Gastrocnemius medialis (tissue), 4 donors: ENCODE results near the gene C16orf96. TPM values are rescaled to one million over a fixed set of nuclear protein-coding genes. Genes with fewer than 3 reads are reported as not detected.

Experiments
- ATAC-seq, 2 donors: fragments of 150-250 bp; one replicate each; pipeline ENCODE4 v1.9.1; 2016
- DNase-seq, 2 donors: peaks; one replicate each; pipeline ENCODE4 v3.0.0-alpha.2; 2019
- H3K27ac ChIP-seq, 4 donors: fragments of 200-600 bp; sonication (generic); 1 replicate in 1 of 4; 2 replicates in 3 of 4; pipeline ENCODE4 v1.5.1; 2016 to 2018; ENCODE audit warnings: mild to moderate bottlenecking in 2 of 4, moderate library complexity in 1 of 4
- H3K27me3 ChIP-seq, 3 donors: fragments of 200-600 bp; sonication (generic) in 2 of 3; 1 replicate in 1 of 3; 2 replicates in 2 of 3; pipeline versions ENCODE4 v1.5.1 to v1.6.0; 2016 to 2019; ENCODE audit warnings: mild to moderate bottlenecking in 1 of 3, moderate library complexity in 1 of 3
- H3K36me3 ChIP-seq, 2 donors: fragments of 200-600 bp; sonication (generic) in 1 of 2; one replicate each; pipeline ENCODE4 v1.5.1; 2017 to 2018
- H3K4me1 ChIP-seq, 2 donors: fragments of 200-600 bp; sonication (generic) in 1 of 2; one replicate each; pipeline ENCODE4 v1.5.1; 2016 to 2017; ENCODE audit warnings: mild to moderate bottlenecking in 2 of 2
- H3K4me3 ChIP-seq, 4 donors: fragments of 200-600 bp; sonication (generic) in 3 of 4; 1 replicate in 1 of 4; 2 replicates in 3 of 4; pipeline ENCODE4 v1.5.1; 2016 to 2019; ENCODE audit warnings: mild to moderate bottlenecking in 2 of 4
- H3K9me3 ChIP-seq, 3 donors: fragments of 200-600 bp; sonication (generic) in 2 of 3; 1 replicate in 1 of 3; 2 replicates in 2 of 3; pipeline ENCODE4 v1.5.1; 2016 to 2019
- CTCF ChIP-seq, 5 experiments: fragments of 450-650 bp in 3 of 5; fragments of 200-600 bp in 2 of 5; sonication (generic) in 2 of 5; IDR thresholded peaks in 4 of 5; conservative IDR thresholded peaks in 1 of 5; 1 replicate in 4 of 5; 2 replicates in 1 of 5; pipeline ENCODE4 v1.5.1; 2016 to 2019; ENCODE audit warnings: antibody characterized with exemption in 5 of 5, mild to moderate bottlenecking in 3 of 5, moderate library complexity in 3 of 5
- POLR2A ChIP-seq, 2 donors: fragments of 450-650 bp; IDR thresholded peaks; one replicate each; pipeline ENCODE4 v1.6.1; 2017; ENCODE audit warnings: antibody characterized with exemption in 2 of 2, mild to moderate bottlenecking in 2 of 2, moderate library complexity in 2 of 2
- in situ Hi-C, 4 donors: fragments of 200-750 bp; cut with MboI; loops; one replicate each; pipeline versions ENCODE4 v1.15.0 to v1.8.0; 2017; ENCODE audit warnings: low sequenced_read_pairs in 4 of 4
- intact Hi-C: fragments of 100-400 bp; cut with DNase I; formaldehyde crosslinking; loops from one replicate; pipeline ENCODE4 v1.15.1; 2023; ENCODE audit warnings: low total_unique reads
- total RNA-seq, 4 donors: library from RNA; depleted of rRNA; stranded (reverse); fragments of >200 nt; gene quantifications; one replicate each; pipeline versions ENCODE4 v1.1.0 to v1.2.3, GENCODE V29; 2016

Gene C16orf96
- total RNA-seq, 4 donors from 2014 or later, result 0.15 to 0.59 TPM; not detected in 2

GRCh38 chr16:4612474-4612931 is 56.4 kb downstream of the C16orf96 start:
- TF ChIP-seq POLR2A (IDR thresholded peaks at IDR 0.05) (no peak), CTCF (IDR thresholded peaks at IDR 0.05 in 4 of 5, conservative IDR thresholded peaks at IDR 0.05 in 1 of 5) (no peak)
- H3K4me3 ChIP-seq, result peak overlapping the region in 2 of 4 donors; percentile 73 to 87
- H3K36me3 ChIP-seq, result peaks cover 0 to 17% of the 10 kb centered on the region in 2 donors
- H3K4me1 ChIP-seq, result peaks cover 40 to 52% of the 10 kb centered on the region in 2 donors
- intact Hi-C loops (loop anchor here (10.0 kb wide), 1 partner anchor 462 kb away; the partner anchor contains the start of gene ALG1), in situ Hi-C loops (loop anchor here in 1 of 4 donors (25.0 kb wide), 1 partner anchor 100 kb away; no protein-coding TSS in a partner anchor)
- DNase-seq (no peak), ATAC-seq (no peak)
- no peak overlapping the region for H3K27ac ChIP-seq
- H3K9me3 ChIP-seq, result no peaks in the 10 kb centered on the region
- no peaks in the 10 kb centered on the region for H3K27me3 ChIP-seq

- no peaks in the 10 kb centered on the region for H3K27me3 ChIP-seq
- intact Hi-C loops, result loop anchor here (10.0 kb wide), 1 partner anchor 462 kb away; the partner anchor contains the start of gene ALG1
- ATAC-seq, result no peak
These were observed 57.0 kb downstream of the C16orf96 start for GRCh38 chr16:4612977-4613635.

DNA sequence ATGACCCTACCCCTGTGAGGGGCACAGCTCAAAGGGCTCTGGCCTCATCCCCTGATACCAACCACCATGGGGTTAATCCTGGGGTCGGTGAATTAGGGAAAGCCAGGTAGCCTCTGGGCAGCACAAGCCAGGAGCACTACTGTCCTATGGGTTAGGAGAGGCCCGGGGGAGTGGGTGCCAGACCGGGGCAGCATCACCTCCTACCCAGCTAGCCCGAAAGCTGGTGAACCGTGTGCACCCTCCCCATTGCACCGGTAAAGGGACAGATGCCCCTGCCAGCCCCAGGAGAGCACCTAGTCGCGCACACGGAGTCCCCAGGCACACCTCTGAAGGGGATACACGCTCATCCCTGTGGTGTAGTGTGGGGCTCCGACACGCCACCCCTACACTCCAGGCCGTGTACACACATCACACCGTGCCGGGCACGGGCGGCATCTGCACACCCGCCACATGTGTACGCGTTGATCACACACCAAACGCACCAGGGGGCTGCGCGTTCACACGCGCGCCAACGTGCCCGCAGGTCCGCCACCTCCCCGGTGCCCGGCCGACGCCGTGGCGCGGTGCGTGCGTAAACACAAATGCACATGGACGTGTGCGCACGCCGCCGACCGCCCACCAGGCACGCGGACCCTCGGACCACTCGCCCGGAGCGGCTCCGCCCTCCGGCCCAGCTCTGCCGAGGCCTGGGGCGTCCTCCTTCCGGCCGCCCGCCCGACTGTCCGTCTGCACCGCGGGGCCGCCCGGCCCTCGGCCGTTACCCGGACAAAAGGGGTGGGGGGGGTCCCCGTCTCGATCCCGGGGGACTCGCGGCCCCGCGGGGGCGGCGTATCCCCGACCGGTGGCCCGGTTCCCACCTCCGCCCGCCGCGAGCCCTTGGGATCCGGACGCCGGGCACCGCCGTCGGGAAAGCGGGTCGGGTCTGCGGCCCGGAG is 57.8 kb downstream of the C16orf96 start:
- Histone ChIP-seq H3K4me1 (peaks cover 45 to 64% of the 10 kb centered on the region in 2 donors), H3K27me3 (no peaks in the 10 kb centered on the region), H3K9me3 (no peaks in the 10 kb centered on the region), H3K36me3 (peaks cover 0 to 6% of the 10 kb centered on the region in 2 donors), H3K27ac (peak overlapping the region; percentile 87 to 99 (median 96)), H3K4me3 (peak overlapping the region; percentile 73 to 91 (median 88))
- intact Hi-C loops (loop anchor here (10.0 kb wide), 1 partner anchor 461 kb away; the partner anchor contains the start of gene ALG1), in situ Hi-C loops (loop anchor here in 1 of 4 donors (25.0 kb wide), 1 partner anchor 102 kb away; no protein-coding TSS in a partner anchor)
- DNase-seq, result no peak
- no peak for ATAC-seq
- TF ChIP-seq POLR2A (IDR thresholded peaks at IDR 0.05), result no peak
- no peak for TF ChIP-seq CTCF (IDR thresholded peaks at IDR 0.05 in 4 of 5, conservative IDR thresholded peaks at IDR 0.05 in 1 of 5)

More at GRCh38 chr16:4612977-4613635, 57.0 kb downstream of the C16orf96 start:
- H3K36me3 ChIP-seq, result peaks cover 0 to 12% of the 10 kb centered on the region in 2 donors
- peaks cover 45 to 58% of the 10 kb centered on the region in 2 donors for H3K4me1 ChIP-seq
- DNase-seq, result no peak
- peak overlapping the region; percentile 73 to 91 (median 88) for H3K4me3 ChIP-seq
- H3K27ac ChIP-seq, result peak overlapping the region; percentile 87 to 99 (median 96)
- H3K9me3 ChIP-seq, result no peaks in the 10 kb centered on the region
- TF ChIP-seq POLR2A (IDR thresholded peaks at IDR 0.05), result no peak
- TF ChIP-seq CTCF (IDR thresholded peaks at IDR 0.05 in 4 of 5, conservative IDR thresholded peaks at IDR 0.05 in 1 of 5), result no peak
- in situ Hi-C loops, result loop anchor here in 1 of 4 donors (25.0 kb wide), 1 partner anchor 101 kb away; no protein-coding TSS in a partner anchor

DNA sequence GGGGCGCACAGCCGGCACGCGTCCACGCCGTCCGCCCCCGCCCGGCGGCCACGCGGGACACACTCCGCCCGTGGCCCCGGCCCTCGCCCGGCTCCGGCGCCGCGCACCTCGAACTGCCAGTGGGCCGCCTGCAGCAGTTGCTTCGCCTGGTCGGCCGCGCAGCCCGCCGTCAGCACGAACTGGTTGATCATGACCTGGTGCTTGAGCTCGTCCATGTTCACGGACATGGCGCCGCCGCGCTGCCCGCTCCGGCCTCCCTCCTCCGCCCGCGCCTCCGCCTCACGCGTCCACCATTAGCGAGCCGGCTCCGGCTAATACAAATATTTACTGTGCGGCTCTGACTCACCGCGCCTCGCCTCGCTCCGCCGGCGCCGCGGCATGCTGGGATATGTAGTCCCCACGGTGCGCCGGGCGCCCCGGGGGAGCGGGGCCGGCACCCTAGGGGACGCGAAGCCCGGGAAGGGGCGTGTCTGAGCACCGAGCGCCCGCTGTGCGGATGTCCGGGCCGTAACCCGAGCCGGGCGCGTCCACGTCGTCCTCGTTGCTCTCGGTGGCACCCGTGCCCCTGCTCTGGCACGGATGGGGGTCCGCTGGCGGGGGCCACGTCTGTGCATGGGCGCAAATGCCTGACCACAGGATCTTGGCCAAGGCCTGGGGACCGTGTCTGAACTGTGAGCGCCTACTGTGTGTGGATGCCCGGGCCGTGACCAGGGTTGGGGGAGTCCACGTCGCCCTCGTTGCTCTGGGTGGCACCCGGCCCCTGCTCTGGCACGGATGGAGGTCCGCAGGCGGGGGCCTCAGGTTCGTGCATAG is 58.6 kb downstream of the C16orf96 start, which contains the start of gene UBALD1:
UBALD1 (minus strand) TSS at position 318 of the 813 bp plus-strand sequence; CDS start at position 227, 91 bp downstream.
- TF ChIP-seq CTCF (IDR thresholded peaks at IDR 0.05 in 4 of 5, conservative IDR thresholded peaks at IDR 0.05 in 1 of 5), result no peak
- TF ChIP-seq POLR2A (IDR thresholded peaks at IDR 0.05), result peak; percentile 97 to 99
- peak; percentile 57 to 68 for ATAC-seq
- peak; percentile 75 to 87 for DNase-seq
- H3K9me3 ChIP-seq, result no peaks in the 10 kb centered on the region
- intact Hi-C loops, result loop anchor here (10.0 kb wide), 1 partner anchor 460 kb away; the partner anchor contains the start of gene ALG1
- peak within 1 kb of the TSS; percentile 73 to 91 (median 88) for H3K4me3 ChIP-seq
- in situ Hi-C loops, result loop anchor here in 1 of 4 donors (25.0 kb wide), 1 partner anchor 102 kb away; no protein-coding TSS in a partner anchor
- peaks cover 45 to 66% of the 10 kb centered on the region in 2 donors for H3K4me1 ChIP-seq
- H3K36me3 ChIP-seq, result no peaks in the 10 kb centered on the region
- H3K27me3 ChIP-seq, result no peaks in the 10 kb centered on the region
- peak within 1 kb of the TSS; percentile 87 to 99 (median 96) for H3K27ac ChIP-seq
